Smooth muscle cell (in vitro differentiated cells): Measurements from ENCODE around the gene HDAC4. TPM values are rescaled to one million over a fixed set of nuclear protein-coding genes. Genes with fewer than 3 reads are reported as not detected.
"Not testable (repeated sequence)": the region's sequence is repeated elsewhere in the genome, so short reads cannot be mapped to it uniquely, and the experiment has no call there.

Source experiments
- DNase-seq: peaks from one replicate; lab custom pipeline; 2025; ENCODE audit not compliant: unreplicated experiment; lab: John Stamatoyannopoulos, UW
- H2AFZ ChIP-seq: fragments of 200-600 bp; sonication (generic); 2 replicates; pipeline ENCODE4 v1.6.0; 2016; ENCODE audit warnings: antibody characterized with exemption, low read depth, mild to moderate bottlenecking
- H3F3A ChIP-seq: fragments of 200-600 bp; sonication (generic); 2 replicates; pipeline ENCODE4 v1.6.0; 2017; ENCODE audit warnings: antibody characterized with exemption, low read depth
- H3K27ac ChIP-seq: fragments of 200-600 bp; sonication (generic); 2 replicates; pipeline ENCODE4 v1.5.1; 2016; ENCODE audit warnings: low read depth, mild to moderate bottlenecking
- H3K27me3 ChIP-seq: fragments of 200-600 bp; sonication (generic); 2 replicates; pipeline ENCODE4 v1.6.1; 2016; ENCODE audit warnings: low read depth, mild to moderate bottlenecking
- H3K36me3 ChIP-seq: fragments of 200-600 bp; sonication (generic); 2 replicates; pipeline ENCODE4 v1.5.1; 2016; ENCODE audit warnings: low read depth
- H3K4me1 ChIP-seq: fragments of 200-600 bp; sonication (generic); 2 replicates; pipeline ENCODE4 v1.5.1; 2016; ENCODE audit warnings: low read depth
- H3K4me2 ChIP-seq: fragments of 200-600 bp; sonication (generic); 2 replicates; pipeline ENCODE4 v1.6.0; 2016; ENCODE audit warnings: mild to moderate bottlenecking
- H3K4me3 ChIP-seq: fragments of 200-600 bp; sonication (generic); 2 replicates; pipeline ENCODE4 v1.5.1; 2016; ENCODE audit warnings: mild to moderate bottlenecking
- H3K79me2 ChIP-seq: fragments of 200-600 bp; sonication (generic); 2 replicates; pipeline ENCODE4 v1.6.0; 2016; ENCODE audit warnings: low read depth, mild to moderate bottlenecking
- H3K9ac ChIP-seq: fragments of 200-600 bp; sonication (generic); 2 replicates; pipeline ENCODE4 v1.6.0; 2016; ENCODE audit warnings: low read depth
- H3K9me3 ChIP-seq: fragments of 200-600 bp; sonication (generic); replicated peaks from 2 replicates; pipeline ENCODE4 v1.5.1; 2016; ENCODE audit warnings: low read depth
- H4K20me1 ChIP-seq: fragments of 200-600 bp; sonication (generic); 2 replicates; pipeline ENCODE4 v1.6.0; 2016; ENCODE audit warnings: low read depth
- WGBS: methylation state at CpG from one replicate; pipeline ENCODE4 v1.1.7; 2016; ENCODE audit warnings: low lambda C conversion rate; 5-methylcytosine and 5-hydroxymethylcytosine counted together
- polyA plus RNA-seq: library from polyadenylated mRNA; unstranded; fragments of >200 nt; fragmentation: Nextera tagmentation; extraction: Ambion mirVana; gene quantifications from 2 replicates; pipeline ENCODE4 v1.2.1, GENCODE V29; 2016
- total RNA-seq: library from RNA; depleted of rRNA; stranded (reverse); fragments of >200 nt; gene quantifications from 2 replicates; pipeline ENCODE4 v1.2.3, GENCODE V29; 2014
- TF ChIP-seq, protein P1 (sequence below): fragments of 200-600 bp; sonication (generic); IDR thresholded peaks from 2 replicates; pipeline ENCODE4 v1.5.1; 2017; ENCODE audit warnings: borderline replicate concordance, mild to moderate bottlenecking, antibody characterized with exemption; ENCODE audit not compliant: insufficient read depth, poor library complexity, severe bottlenecking

HDAC4 gene
- total RNA-seq (24.4 and 35.7 TPM in 2 replicates), polyA plus RNA-seq (6.2 and 9.8 TPM in 2 replicates)

- peak within 1 kb of the TSS; percentile 92 for H2AFZ ChIP-seq
- H3K4me3 ChIP-seq, result peak within 1 kb of the TSS; percentile 82
- peaks cover 43% of the 10 kb centered on the region for H4K20me1 ChIP-seq
- no peak for DNase-seq
- WGBS, result under 1% methylated on average over 26 of the region's 78 CpGs
- TF ChIP-seq, protein P1, sequence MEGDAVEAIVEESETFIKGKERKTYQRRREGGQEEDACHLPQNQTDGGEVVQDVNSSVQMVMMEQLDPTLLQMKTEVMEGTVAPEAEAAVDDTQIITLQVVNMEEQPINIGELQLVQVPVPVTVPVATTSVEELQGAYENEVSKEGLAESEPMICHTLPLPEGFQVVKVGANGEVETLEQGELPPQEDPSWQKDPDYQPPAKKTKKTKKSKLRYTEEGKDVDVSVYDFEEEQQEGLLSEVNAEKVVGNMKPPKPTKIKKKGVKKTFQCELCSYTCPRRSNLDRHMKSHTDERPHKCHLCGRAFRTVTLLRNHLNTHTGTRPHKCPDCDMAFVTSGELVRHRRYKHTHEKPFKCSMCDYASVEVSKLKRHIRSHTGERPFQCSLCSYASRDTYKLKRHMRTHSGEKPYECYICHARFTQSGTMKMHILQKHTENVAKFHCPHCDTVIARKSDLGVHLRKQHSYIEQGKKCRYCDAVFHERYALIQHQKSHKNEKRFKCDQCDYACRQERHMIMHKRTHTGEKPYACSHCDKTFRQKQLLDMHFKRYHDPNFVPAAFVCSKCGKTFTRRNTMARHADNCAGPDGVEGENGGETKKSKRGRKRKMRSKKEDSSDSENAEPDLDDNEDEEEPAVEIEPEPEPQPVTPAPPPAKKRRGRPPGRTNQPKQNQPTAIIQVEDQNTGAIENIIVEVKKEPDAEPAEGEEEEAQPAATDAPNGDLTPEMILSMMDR, result no peak
- H3K9me3 ChIP-seq, result no peaks in the 10 kb centered on the region
- H3K9ac ChIP-seq, result peak within 1 kb of the TSS; percentile 100
- no peaks in the 10 kb centered on the region for H3K36me3 ChIP-seq
- peak within 1 kb of the TSS; percentile 94 for H3K4me2 ChIP-seq
- H3K27ac ChIP-seq, result peak within 1 kb of the TSS; percentile 99
- no peaks in the 10 kb centered on the region for H3F3A ChIP-seq
- H3K79me2 ChIP-seq, result peaks cover 44% of the 10 kb centered on the region
- peaks cover 12% of the 10 kb centered on the region for H3K4me1 ChIP-seq
- H3K27me3 ChIP-seq, result no peaks in the 10 kb centered on the region
Observed at GRCh38 chr2:239400596-239401066, at the start of gene HDAC4. Gene HDAC4, minus strand, starts transcription at chr2:239401020. Its CDS starts 48,321 bp downstream, at chr2:239352699.

GRCh38 chr2:239449468-239449867 is 48.6 kb upstream of the HDAC4 start:
- H3K4me2 ChIP-seq, H3F3A ChIP-seq, H3K36me3 ChIP-seq, H3K4me1 ChIP-seq, H3K9me3 ChIP-seq, H3K9ac ChIP-seq, DNase-seq, H3K4me3 ChIP-seq, H3K27me3 ChIP-seq, H3K27ac ChIP-seq, H4K20me1 ChIP-seq, H3K79me2 ChIP-seq, H2AFZ ChIP-seq: not testable (repeated sequence)
- 96% methylated on average over 30 of the region's 32 CpGs for WGBS

- H3K27me3 ChIP-seq, result no peaks in the 10 kb centered on the region
- no peak overlapping the region for H3K9ac ChIP-seq
- H3F3A ChIP-seq, result peaks cover 3% of the 10 kb centered on the region
- H2AFZ ChIP-seq, result no peak overlapping the region
- 58% methylated on average over 6 of the region's 6 CpGs for WGBS
- TF ChIP-seq, protein P1, result no peak
- no peak overlapping the region for H3K27ac ChIP-seq
- no peaks in the 10 kb centered on the region for H4K20me1 ChIP-seq
- peaks cover 15% of the 10 kb centered on the region for H3K4me1 ChIP-seq
- no peaks in the 10 kb centered on the region for H3K79me2 ChIP-seq
- H3K9me3 ChIP-seq, result no peaks in the 10 kb centered on the region
- DNase-seq, result no peak
- H3K36me3 ChIP-seq, result no peaks in the 10 kb centered on the region
- no peak overlapping the region for H3K4me3 ChIP-seq
- H3K4me2 ChIP-seq, result no peak overlapping the region
Observed at GRCh38 chr2:239445771-239446524, 45.1 kb upstream of the HDAC4 start.

DNA sequence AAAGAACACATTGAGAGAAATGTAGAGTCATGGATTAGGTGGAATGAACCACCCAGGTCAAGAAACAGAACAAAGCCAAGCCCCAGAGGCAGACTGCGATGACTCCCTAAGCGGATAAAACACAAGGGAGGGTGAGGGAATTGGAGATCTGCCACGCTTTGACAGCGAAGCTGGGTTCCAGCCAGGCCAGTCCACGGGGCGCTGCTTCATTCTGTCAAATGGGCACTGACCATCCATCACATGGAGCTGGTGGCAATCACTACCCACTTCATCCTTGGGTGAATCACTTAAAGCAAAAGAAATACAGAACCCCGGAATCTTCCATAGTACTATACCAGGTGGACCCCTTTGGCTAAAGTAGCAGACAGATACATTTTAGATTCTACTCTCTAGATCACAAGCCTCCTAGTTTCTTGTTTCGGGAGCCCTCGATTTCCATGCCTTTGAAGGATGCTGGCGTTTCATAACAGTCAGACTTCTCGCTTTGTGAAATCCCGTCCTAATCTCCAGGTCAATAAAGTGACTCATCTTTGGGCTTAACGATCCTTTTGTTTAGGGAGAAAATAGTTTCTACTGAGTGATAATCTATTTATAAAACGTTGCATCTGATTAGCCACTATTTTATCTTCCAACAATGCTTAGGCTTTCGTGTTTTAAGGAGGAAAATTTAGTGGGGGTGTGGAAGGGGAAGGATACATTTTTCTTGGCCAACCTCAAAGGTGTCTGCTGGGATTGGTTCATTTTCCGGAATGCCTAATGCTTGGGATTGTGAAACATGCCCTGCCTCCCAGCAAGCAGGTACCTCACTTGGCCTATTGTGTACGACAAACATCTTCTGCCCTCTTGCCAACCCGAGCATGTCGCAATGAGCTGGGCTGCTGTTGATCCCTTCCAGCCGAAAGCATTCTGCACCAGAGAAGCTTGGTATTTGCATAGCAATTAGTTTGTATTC is 44.1 kb upstream of the HDAC4 start:
- H3K4me3 ChIP-seq, result no peak overlapping the region
- TF ChIP-seq, protein P1, result no peak
- no peak for DNase-seq
- H3K4me1 ChIP-seq, result peaks cover 23% of the 10 kb centered on the region
- H3K27me3 ChIP-seq, result no peaks in the 10 kb centered on the region
- H3F3A ChIP-seq, result peaks cover 3% of the 10 kb centered on the region
- H3K36me3 ChIP-seq, result no peaks in the 10 kb centered on the region
- no peaks in the 10 kb centered on the region for H4K20me1 ChIP-seq
- H3K4me2 ChIP-seq, result no peak overlapping the region
- H3K9me3 ChIP-seq, result no peaks in the 10 kb centered on the region
- H3K27ac ChIP-seq, result no peak overlapping the region
- no peak overlapping the region for H3K9ac ChIP-seq
- WGBS, result 60% methylated on average over 20 of the region's 20 CpGs
- no peaks in the 10 kb centered on the region for H3K79me2 ChIP-seq
- no peak overlapping the region for H2AFZ ChIP-seq
